GM12874 (cell line): Measurements from ENCODE around the gene TNK2.

Source experiments
- TF ChIP-seq, protein P1 (sequence below): IDR thresholded peaks from 2 replicates; pipeline ENCODE4 v1.5.1; 2011; ENCODE audit warnings: low read depth, mild to moderate bottlenecking, control low read depth, low read length, moderate library complexity; ENCODE audit not compliant: insufficient read depth

Gene TNK2

DNA sequence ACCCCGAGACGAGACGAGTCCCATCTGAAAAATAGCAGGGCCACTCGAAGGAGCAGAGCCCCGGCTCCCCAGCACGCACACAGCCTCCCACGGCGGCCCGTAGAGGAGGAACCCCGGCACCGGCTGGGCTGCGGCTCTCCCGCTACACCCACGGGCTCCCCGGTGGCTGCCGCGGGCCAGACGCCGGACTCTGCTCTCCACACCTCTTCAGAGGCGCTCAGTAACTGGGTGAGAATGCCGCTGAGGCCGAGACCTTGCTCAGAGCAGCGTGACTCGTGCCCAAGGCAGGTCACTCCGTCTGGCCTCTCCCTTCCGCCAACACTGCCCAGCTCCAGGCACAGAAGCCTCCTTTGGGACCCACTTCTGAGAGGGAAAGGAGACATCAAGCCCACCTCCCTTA is 34.4 kb downstream of the TNK2 start:
- TF ChIP-seq, protein P1, sequence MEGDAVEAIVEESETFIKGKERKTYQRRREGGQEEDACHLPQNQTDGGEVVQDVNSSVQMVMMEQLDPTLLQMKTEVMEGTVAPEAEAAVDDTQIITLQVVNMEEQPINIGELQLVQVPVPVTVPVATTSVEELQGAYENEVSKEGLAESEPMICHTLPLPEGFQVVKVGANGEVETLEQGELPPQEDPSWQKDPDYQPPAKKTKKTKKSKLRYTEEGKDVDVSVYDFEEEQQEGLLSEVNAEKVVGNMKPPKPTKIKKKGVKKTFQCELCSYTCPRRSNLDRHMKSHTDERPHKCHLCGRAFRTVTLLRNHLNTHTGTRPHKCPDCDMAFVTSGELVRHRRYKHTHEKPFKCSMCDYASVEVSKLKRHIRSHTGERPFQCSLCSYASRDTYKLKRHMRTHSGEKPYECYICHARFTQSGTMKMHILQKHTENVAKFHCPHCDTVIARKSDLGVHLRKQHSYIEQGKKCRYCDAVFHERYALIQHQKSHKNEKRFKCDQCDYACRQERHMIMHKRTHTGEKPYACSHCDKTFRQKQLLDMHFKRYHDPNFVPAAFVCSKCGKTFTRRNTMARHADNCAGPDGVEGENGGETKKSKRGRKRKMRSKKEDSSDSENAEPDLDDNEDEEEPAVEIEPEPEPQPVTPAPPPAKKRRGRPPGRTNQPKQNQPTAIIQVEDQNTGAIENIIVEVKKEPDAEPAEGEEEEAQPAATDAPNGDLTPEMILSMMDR = no peak

DNA sequence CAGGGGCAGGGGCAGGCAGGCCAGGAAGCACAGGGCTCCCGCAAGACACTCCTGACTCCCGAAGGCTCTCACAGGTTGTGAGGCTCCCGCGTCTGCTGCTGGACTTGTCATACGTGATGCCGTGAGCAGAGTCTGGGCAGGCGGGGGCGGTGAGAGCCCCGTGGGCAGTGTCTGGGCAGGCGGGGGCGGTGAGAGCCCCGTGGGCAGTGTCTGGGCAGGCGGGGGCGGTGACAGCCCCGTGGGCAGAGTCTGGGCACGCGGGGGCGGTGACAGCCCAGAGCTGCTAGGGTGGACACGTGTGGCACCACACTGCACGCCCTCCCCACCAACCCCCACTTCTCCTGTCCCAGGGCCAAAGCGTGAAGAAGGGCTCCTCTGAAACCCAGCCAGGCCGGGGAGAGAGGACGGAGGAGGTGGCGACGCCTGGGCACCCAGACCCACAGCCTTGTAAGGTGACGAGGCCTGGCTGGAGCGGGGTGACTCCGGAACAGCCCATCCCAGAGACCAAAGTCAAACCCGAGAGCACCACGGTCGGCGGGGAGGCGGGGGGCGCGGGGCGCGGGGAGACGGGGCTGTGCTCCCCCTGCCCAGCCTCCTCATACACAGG is 35.0 kb downstream of the TNK2 start:
- TF ChIP-seq, protein P1 = no peak

DNA sequence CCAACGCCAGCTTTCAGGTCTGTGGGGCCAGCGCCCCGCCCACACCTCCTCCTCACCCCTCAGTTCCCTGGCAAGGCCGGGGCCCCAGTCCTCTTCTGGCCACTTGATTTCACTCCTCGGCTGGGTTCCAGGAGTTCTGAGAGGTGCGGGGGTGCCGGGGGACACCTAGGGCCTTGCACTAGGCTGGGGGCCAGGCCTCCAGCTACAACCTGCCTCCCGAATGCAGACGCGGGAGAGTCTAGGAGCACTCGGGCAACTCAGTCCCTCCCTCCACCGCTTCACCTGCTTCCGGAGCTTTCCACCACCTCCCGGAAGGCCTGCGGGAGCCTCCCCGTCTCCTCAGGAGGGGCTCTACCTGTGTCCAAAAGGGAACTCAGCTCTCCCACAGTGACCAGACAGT is 35.6 kb downstream of the TNK2 start:
- TF ChIP-seq, protein P1 = no peak

DNA sequence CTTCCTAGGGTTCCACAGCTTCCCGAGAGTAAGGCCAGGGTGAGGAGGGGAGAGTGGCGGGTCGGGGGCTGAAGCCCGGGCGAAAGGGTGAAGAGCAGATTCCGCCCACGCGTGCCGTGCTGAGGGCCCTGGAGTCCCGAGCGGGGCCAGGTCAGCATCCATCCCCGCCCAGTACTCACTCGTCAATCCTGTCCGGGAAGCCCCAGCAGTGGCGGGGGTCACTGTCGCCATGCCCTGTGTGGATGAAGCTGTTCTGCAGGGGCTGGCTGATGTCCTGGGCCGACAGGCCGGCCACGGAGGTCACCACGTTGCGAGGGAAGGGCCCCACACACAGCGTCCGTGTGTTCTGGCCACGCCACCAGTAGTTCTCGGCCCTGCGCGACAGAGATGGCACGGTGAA is 36.3 kb downstream of the TNK2 start:
- TF ChIP-seq, protein P1 = no peak

DNA sequence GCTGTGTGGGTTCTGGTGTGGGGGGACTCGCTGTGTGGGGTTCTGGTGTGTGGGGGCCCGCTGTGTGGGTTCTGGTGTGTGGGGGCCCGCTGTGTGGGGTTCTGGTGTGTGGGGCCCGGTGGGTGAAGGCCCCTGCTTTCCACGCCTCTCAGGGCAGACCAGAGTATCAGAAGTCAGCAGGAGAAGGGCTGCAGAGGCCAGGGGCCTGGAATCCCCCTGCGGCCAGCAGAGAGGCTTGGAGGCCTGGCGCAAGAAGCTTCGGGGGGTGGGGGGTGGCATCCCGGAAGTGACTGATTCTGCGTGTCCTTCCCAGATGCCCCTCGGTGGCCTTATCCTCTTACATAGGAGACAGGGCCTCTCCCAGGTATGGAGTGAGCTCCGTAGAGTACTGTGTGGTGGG is 37.4 kb downstream of the TNK2 start:
- TF ChIP-seq, protein P1 = no peak

DNA sequence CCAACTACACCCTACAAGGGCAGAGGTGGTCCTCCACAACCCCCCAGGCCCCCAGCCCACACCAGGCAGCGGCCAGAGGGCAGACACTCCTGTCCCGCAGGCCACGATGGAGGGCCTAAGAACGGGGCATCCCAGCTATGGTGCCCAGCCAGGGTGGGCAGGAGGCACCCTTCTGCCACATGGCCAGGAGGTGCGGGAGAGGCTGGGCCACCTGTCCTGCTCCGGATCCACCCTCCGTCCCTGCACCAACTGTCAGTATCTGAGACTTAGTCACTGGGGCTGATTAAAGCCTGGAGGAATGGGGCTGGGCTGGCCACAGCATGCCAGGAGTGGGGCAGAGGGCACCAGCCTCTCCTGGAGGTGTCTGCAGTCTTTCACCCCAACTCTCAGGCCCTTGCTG is 37.9 kb downstream of the TNK2 start:
- TF ChIP-seq, protein P1 = no peak

DNA sequence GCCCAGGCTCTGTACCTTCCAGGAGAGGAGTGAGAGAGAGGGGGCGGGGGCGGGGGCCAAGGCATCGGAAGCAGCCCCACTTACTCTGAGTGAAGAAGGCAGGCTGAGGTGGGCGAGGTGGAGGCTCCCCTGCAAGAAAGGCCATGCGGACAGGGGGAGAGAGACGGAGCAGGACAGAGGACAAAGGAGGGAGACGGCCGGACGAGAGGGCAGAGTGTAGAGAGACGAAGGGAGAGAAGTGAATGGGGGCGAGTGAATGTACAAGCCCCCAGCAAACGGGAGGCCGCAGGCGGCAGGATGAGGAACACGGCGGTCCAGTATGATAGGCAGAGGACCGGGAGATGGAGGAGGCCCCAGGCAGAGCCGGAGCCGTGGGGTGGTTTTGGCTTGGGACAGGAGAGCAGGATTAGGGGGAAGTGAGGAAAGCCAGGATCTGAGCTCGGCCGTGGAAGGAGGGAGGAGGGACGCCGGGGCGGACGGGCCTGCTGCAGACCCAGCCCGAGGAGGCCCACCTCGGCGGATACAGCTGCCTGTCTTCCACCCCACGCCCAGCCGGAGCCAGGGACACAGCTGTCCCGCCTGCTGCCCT is 38.8 kb downstream of the TNK2 start:
- TF ChIP-seq, protein P1 = no peak
